NT2/D1 (cell line): ENCODE measurements around the gene IKZF3.

Source experiments
- DNase-seq: peaks from one replicate; pipeline ENCODE4 v3.0.0-alpha.2; 2011; ENCODE audit warnings: low read depth, low spot score
- H3K27me3 ChIP-seq: 2 replicates; pipeline ENCODE4 v1.6.0; 2011; ENCODE audit warnings: mild to moderate bottlenecking; ENCODE audit not compliant: insufficient read length, insufficient read depth
- H3K36me3 ChIP-seq: 2 replicates; pipeline ENCODE4 v1.6.1; 2011; ENCODE audit warnings: mild to moderate bottlenecking, low read length, mixed read lengths; ENCODE audit not compliant: insufficient read depth, insufficient read length
- H3K4me1 ChIP-seq: 2 replicates; pipeline ENCODE4 v1.5.1; 2011; ENCODE audit not compliant: insufficient read depth, insufficient read length
- H3K4me3 ChIP-seq: 2 replicates; pipeline ENCODE4 v1.5.1; 2011; ENCODE audit warnings: low read depth; ENCODE audit not compliant: insufficient read length
- H3K9ac ChIP-seq: 2 replicates; pipeline ENCODE4 v1.6.0; 2011; ENCODE audit warnings: low read depth; ENCODE audit not compliant: insufficient read length
- H3K9me3 ChIP-seq: 2 replicates; pipeline ENCODE4 v1.5.1; 2011; ENCODE audit warnings: mild to moderate bottlenecking, low read length; ENCODE audit not compliant: insufficient read depth
- SUZ12 ChIP-seq: IDR thresholded peaks from 2 replicates; pipeline ENCODE4 v1.6.1; 2011; ENCODE audit not compliant: insufficient read length, insufficient read depth; ENCODE audit errors: extremely low read depth
- YY1 ChIP-seq: IDR thresholded peaks from 2 replicates; pipeline ENCODE4 v1.6.1; 2011; ENCODE audit not compliant: insufficient read length, insufficient read depth
- ZNF274 ChIP-seq: IDR thresholded peaks from 2 replicates; pipeline ENCODE4 v1.6.1; 2011; ENCODE audit warnings: mild to moderate bottlenecking, low read depth, low read length

Gene IKZF3

GRCh38 chr17:39782980-39783379, 81.1 kb downstream of the IKZF3 start:
- no peak overlapping the region for H3K4me3 ChIP-seq
- no peaks in the 10 kb centered on the region for H3K4me1 ChIP-seq
- no peaks in the 10 kb centered on the region for H3K36me3 ChIP-seq
- no peak for TF ChIP-seq SUZ12
- TF ChIP-seq ZNF274, result no peak
- no peaks in the 10 kb centered on the region for H3K27me3 ChIP-seq
- no peaks in the 10 kb centered on the region for H3K9me3 ChIP-seq
- no peak for DNase-seq
- no peak overlapping the region for H3K9ac ChIP-seq

GRCh38 chr17:39782481-39782880, 81.6 kb downstream of the IKZF3 start:
- no peak for DNase-seq
- no peaks in the 10 kb centered on the region for H3K9me3 ChIP-seq
- H3K9ac ChIP-seq, result no peak overlapping the region
- no peaks in the 10 kb centered on the region for H3K36me3 ChIP-seq
- no peaks in the 10 kb centered on the region for H3K27me3 ChIP-seq
- no peaks in the 10 kb centered on the region for H3K4me1 ChIP-seq
- no peak for TF ChIP-seq YY1
- TF ChIP-seq ZNF274, result no peak
- TF ChIP-seq SUZ12, result no peak
- H3K4me3 ChIP-seq, result no peak overlapping the region

GRCh38 chr17:39781861-39782213, 82.3 kb downstream of the IKZF3 start:
- DNase-seq, result no peak
- Histone ChIP-seq H3K27me3 (no peaks in the 10 kb centered on the region), H3K9ac (no peak overlapping the region), H3K4me1 (no peaks in the 10 kb centered on the region), H3K4me3 (no peak overlapping the region), H3K9me3 (no peaks in the 10 kb centered on the region), H3K36me3 (no peaks in the 10 kb centered on the region)
- TF ChIP-seq YY1 (no peak), SUZ12 (no peak), ZNF274 (no peak)

- Histone ChIP-seq H3K9ac (no peak overlapping the region), H3K9me3 (no peaks in the 10 kb centered on the region), H3K36me3 (no peaks in the 10 kb centered on the region), H3K4me3 (no peak overlapping the region), H3K4me1 (no peaks in the 10 kb centered on the region), H3K27me3 (no peaks in the 10 kb centered on the region)
- DNase-seq, result no peak
- TF ChIP-seq ZNF274 (no peak), SUZ12 (no peak), YY1 (no peak)
Measured at GRCh38 chr17:39781031-39781860, 82.9 kb downstream of the IKZF3 start.

- TF ChIP-seq ZNF274, result no peak
- TF ChIP-seq SUZ12, result no peak
- no peak for TF ChIP-seq YY1
- Histone ChIP-seq H3K36me3 (no peaks in the 10 kb centered on the region), H3K27me3 (no peaks in the 10 kb centered on the region), H3K9me3 (no peaks in the 10 kb centered on the region), H3K9ac (no peak overlapping the region), H3K4me1 (no peaks in the 10 kb centered on the region), H3K4me3 (no peak overlapping the region)
- no peak for DNase-seq
Measured at GRCh38 chr17:39777534-39778365, 86.4 kb downstream of the IKZF3 start.

GRCh38 chr17:39776252-39776651, 87.9 kb downstream of the IKZF3 start:
- H3K36me3 ChIP-seq, result no peaks in the 10 kb centered on the region
- no peak overlapping the region for H3K9ac ChIP-seq
- no peaks in the 10 kb centered on the region for H3K4me1 ChIP-seq
- no peak for DNase-seq
- no peak overlapping the region for H3K4me3 ChIP-seq
- H3K27me3 ChIP-seq, result no peaks in the 10 kb centered on the region
- TF ChIP-seq ZNF274 (no peak), YY1 (no peak), SUZ12 (no peak)
- H3K9me3 ChIP-seq, result no peaks in the 10 kb centered on the region

GRCh38 chr17:39775031-39775430, 89.1 kb downstream of the IKZF3 start:
- no peak for DNase-seq
- no peak overlapping the region for H3K4me3 ChIP-seq
- no peaks in the 10 kb centered on the region for H3K36me3 ChIP-seq
- no peaks in the 10 kb centered on the region for H3K9me3 ChIP-seq
- no peaks in the 10 kb centered on the region for H3K4me1 ChIP-seq
- H3K9ac ChIP-seq, result no peak overlapping the region
- no peak for TF ChIP-seq ZNF274
- TF ChIP-seq SUZ12, result no peak
- no peak for TF ChIP-seq YY1
- H3K27me3 ChIP-seq, result no peaks in the 10 kb centered on the region
